Transverse colon (tissue), 4 donors: ENCODE data around the gene VEPH1. TPM values are rescaled to one million over a fixed set of nuclear protein-coding genes. Genes with fewer than 3 reads are reported as not detected.
A peak's percentile ranks its signal among the peaks of the same experiment; 100 is the strongest.

ENCODE experiments used
- DNase-seq: peaks from one replicate; pipeline ENCODE4 v3.0.0-alpha.2; 2019
- H3K27ac ChIP-seq, 4 donors: fragments of 200-600 bp; sonication (generic); 2 replicates each; pipeline ENCODE4 v1.5.1; 2016 to 2018; ENCODE audit warnings: inconsistent platforms in 4 of 4
- H3K27me3 ChIP-seq: fragments of 200-600 bp; sonication (generic); 2 replicates; pipeline ENCODE4 v1.5.1; 2017; ENCODE audit warnings: inconsistent platforms
- H3K36me3 ChIP-seq, 4 donors: fragments of 200-600 bp; sonication (generic); 2 replicates each; pipeline ENCODE4 v1.5.1; 2017 to 2019; ENCODE audit warnings: inconsistent platforms in 4 of 4
- H3K4me1 ChIP-seq, 4 donors: fragments of 200-600 bp; sonication (generic); 2 replicates each; pipeline ENCODE4 v1.5.1; 2017 to 2020; ENCODE audit warnings: inconsistent platforms in 4 of 4
- H3K4me3 ChIP-seq, 4 donors: fragments of 200-600 bp; sonication (generic); 1 replicate in 1 of 4; 2 replicates in 3 of 4; pipeline versions ENCODE4 v1.5.1 to v1.6.1; 2017 to 2019; ENCODE audit warnings: inconsistent platforms in 4 of 4
- H3K9me3 ChIP-seq, 2 donors: fragments of 200-600 bp; sonication (generic); 2 replicates each; pipeline ENCODE4 v1.5.1; 2017 to 2019; ENCODE audit warnings: inconsistent platforms in 2 of 2
- CTCF ChIP-seq, 5 experiments: fragments of 200-600 bp in 3 of 5; fragments of 450-650 bp in 2 of 5; sonication (generic) in 3 of 5; IDR thresholded peaks; 1 replicate in 2 of 5; 2 replicates in 3 of 5; pipeline ENCODE4 v1.5.1; 2016 to 2017; ENCODE audit warnings: antibody characterized with exemption in 5 of 5, inconsistent platforms in 3 of 5, mild to moderate bottlenecking in 2 of 5, moderate library complexity in 1 of 5
- EP300 ChIP-seq: sonication (generic); formaldehyde crosslinking; IDR thresholded peaks from one replicate; pipeline ENCODE4 v1.6.1; 2017; ENCODE audit warnings: antibody characterized with exemption, low read depth
- POLR2A ChIP-seq: fragments of 450-650 bp; IDR thresholded peaks from one replicate; pipeline ENCODE4 v1.6.1; 2016; ENCODE audit warnings: antibody characterized with exemption, mild to moderate bottlenecking, moderate library complexity
- POLR2AphosphoS5 ChIP-seq, 3 donors: sonication (generic); formaldehyde crosslinking; IDR thresholded peaks; one replicate each; pipeline ENCODE4 v1.6.1; 2016; ENCODE audit warnings: antibody characterized with exemption in 3 of 3
- whole genome bisulfite sequencing, 2 donors: methylation state at CpG; one replicate each; pipeline ENCODE4 v1.1.5; 2018; ENCODE audit warnings: low coverage in 1 of 2; 5-methylcytosine and 5-hydroxymethylcytosine counted together
- in situ Hi-C, 4 donors: fragments of 200-750 bp; cut with MboI; loops; one replicate each; pipeline versions ENCODE4 v1.15.0 to v1.15.1; 2017; ENCODE audit warnings: low sequenced_read_pairs in 3 of 4, low pct_ligation_motif_present in 1 of 4, low pct_unique_long_range_greater_than_20kb in 1 of 4
- intact Hi-C: fragments of 100-400 bp; cut with DNase I; formaldehyde crosslinking; loops from one replicate; pipeline ENCODE4 v1.15.1; 2023; ENCODE audit warnings: low total_unique reads
- total RNA-seq, 4 donors: library from RNA; depleted of rRNA; stranded (reverse); fragments of >200 nt; gene quantifications; one replicate each; pipeline ENCODE4 v1.1.0, GENCODE V29; 2016

Gene VEPH1
- total RNA-seq, 4 donors from 2014 or later, result 0.20 to 4.1 (median 0.90) TPM

GRCh38 chr3:157522648-157523047 is 19.4 kb upstream of the VEPH1 start:
- intact Hi-C loops, result no loop called here
- DNase-seq, result no peak
- TF ChIP-seq CTCF (IDR thresholded peaks at IDR 0.05) (no peak), POLR2AphosphoS5 (IDR thresholded peaks at IDR 0.05) (no peak), POLR2A (no peak), EP300 (no peak)
- in situ Hi-C loops, result no loop called here
- Histone ChIP-seq H3K4me3 (no peak overlapping the region), H3K36me3 (no peaks in the 10 kb centered on the region), H3K27ac (no peak overlapping the region), H3K27me3 (no peaks in the 10 kb centered on the region), H3K9me3 (no peaks in the 10 kb centered on the region), H3K4me1 (no peaks in the 10 kb centered on the region)

- H3K9me3 ChIP-seq, result no peaks in the 10 kb centered on the region
- in situ Hi-C loops (no loop called here), intact Hi-C loops (no loop called here)
- TF ChIP-seq EP300, result no peak
- no peak for TF ChIP-seq POLR2A
- no peak for TF ChIP-seq POLR2AphosphoS5 (IDR thresholded peaks at IDR 0.05)
- TF ChIP-seq CTCF (IDR thresholded peaks at IDR 0.05), result no peak
- no peaks in the 10 kb centered on the region for H3K36me3 ChIP-seq
- no peak for DNase-seq
- no peaks in the 10 kb centered on the region for H3K4me1 ChIP-seq
- no peaks in the 10 kb centered on the region for H3K27me3 ChIP-seq
- H3K4me3 ChIP-seq, result no peak overlapping the region
- H3K27ac ChIP-seq, result peak overlapping the region in 1 of 4 donors; percentile 9
Measured at GRCh38 chr3:157520485-157521150, 17.4 kb upstream of the VEPH1 start.

GRCh38 chr3:157518881-157519280 is 15.7 kb upstream of the VEPH1 start:
- in situ Hi-C loops, result no loop called here
- Histone ChIP-seq H3K4me1 (no peaks in the 10 kb centered on the region), H3K27ac (no peak overlapping the region), H3K9me3 (no peaks in the 10 kb centered on the region), H3K36me3 (no peaks in the 10 kb centered on the region), H3K27me3 (no peaks in the 10 kb centered on the region), H3K4me3 (no peak overlapping the region)
- WGBS, 2 donors, result 87 to 100% methylated on average over 1 of the region's 1 CpG
- DNase-seq, result no peak
- TF ChIP-seq POLR2AphosphoS5 (IDR thresholded peaks at IDR 0.05), result no peak
- TF ChIP-seq EP300, result no peak
- no peak for TF ChIP-seq CTCF (IDR thresholded peaks at IDR 0.05)
- TF ChIP-seq POLR2A, result no peak
- intact Hi-C loops, result no loop called here

GRCh38 chr3:157516928-157517327 is 13.7 kb upstream of the VEPH1 start:
- no peaks in the 10 kb centered on the region for H3K36me3 ChIP-seq
- intact Hi-C loops (no loop called here), in situ Hi-C loops (no loop called here)
- H3K4me3 ChIP-seq, result no peak overlapping the region
- no peaks in the 10 kb centered on the region for H3K4me1 ChIP-seq
- no peaks in the 10 kb centered on the region for H3K27me3 ChIP-seq
- no peak overlapping the region for H3K27ac ChIP-seq
- DNase-seq, result no peak
- no peaks in the 10 kb centered on the region for H3K9me3 ChIP-seq
- TF ChIP-seq POLR2AphosphoS5 (IDR thresholded peaks at IDR 0.05) (no peak), POLR2A (no peak), EP300 (no peak), CTCF (IDR thresholded peaks at IDR 0.05) (no peak)
